A673 (cell line): ENCODE measurements around the gene GALNTL6.

Experiments
- EZH2 ChIP-seq: fragments of 200-600 bp; sonication (generic); IDR thresholded peaks from 2 replicates; pipeline ENCODE4 v1.6.1; 2017; ENCODE audit warnings: borderline replicate concordance, low read depth, mild to moderate bottlenecking, mixed read lengths, antibody characterized with exemption, low read length; ENCODE audit not compliant: poor library complexity, severe bottlenecking
- TF ChIP-seq, protein P1 (sequence below): fragments of 300-800, 200-600 bp; sonication (generic); conservative IDR thresholded peaks from 2 replicates; pipeline ENCODE4 v1.5.1; 2017; ENCODE audit warnings: low read depth, mild to moderate bottlenecking, antibody characterized with exemption, low read length, moderate library complexity, mixed read lengths

- TF ChIP-seq, protein P1, sequence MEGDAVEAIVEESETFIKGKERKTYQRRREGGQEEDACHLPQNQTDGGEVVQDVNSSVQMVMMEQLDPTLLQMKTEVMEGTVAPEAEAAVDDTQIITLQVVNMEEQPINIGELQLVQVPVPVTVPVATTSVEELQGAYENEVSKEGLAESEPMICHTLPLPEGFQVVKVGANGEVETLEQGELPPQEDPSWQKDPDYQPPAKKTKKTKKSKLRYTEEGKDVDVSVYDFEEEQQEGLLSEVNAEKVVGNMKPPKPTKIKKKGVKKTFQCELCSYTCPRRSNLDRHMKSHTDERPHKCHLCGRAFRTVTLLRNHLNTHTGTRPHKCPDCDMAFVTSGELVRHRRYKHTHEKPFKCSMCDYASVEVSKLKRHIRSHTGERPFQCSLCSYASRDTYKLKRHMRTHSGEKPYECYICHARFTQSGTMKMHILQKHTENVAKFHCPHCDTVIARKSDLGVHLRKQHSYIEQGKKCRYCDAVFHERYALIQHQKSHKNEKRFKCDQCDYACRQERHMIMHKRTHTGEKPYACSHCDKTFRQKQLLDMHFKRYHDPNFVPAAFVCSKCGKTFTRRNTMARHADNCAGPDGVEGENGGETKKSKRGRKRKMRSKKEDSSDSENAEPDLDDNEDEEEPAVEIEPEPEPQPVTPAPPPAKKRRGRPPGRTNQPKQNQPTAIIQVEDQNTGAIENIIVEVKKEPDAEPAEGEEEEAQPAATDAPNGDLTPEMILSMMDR = no peak
- no peak for TF ChIP-seq EZH2
Observed at GRCh38 chr4:172352356-172352755, 539.2 kb downstream of the GALNTL6 start.
